NB4 (cell line): Measurements from ENCODE around the gene SIL1.

Experiments used
- DNase-seq: peaks from one replicate; pipeline ENCODE4 v3.0.0; 2010; ENCODE audit warnings: low read depth
- H3K4me3 ChIP-seq: one replicate; pipeline ENCODE4 v1.5.1; 2011; ENCODE audit warnings: mild to moderate bottlenecking, low read depth, low read length, moderate library complexity
- CTCF ChIP-seq: IDR thresholded peaks from one replicate; pipeline ENCODE4 v1.5.1; 2012; ENCODE audit warnings: low read depth, low read length
- MAX ChIP-seq: IDR thresholded peaks from 2 replicates; pipeline ENCODE4 v1.6.1; 2011; ENCODE audit warnings: low read depth, low read length
- MYC ChIP-seq: IDR thresholded peaks from 2 replicates; pipeline ENCODE4 v1.6.1; 2011; ENCODE audit warnings: low read depth, low read length
- POLR2A ChIP-seq: IDR thresholded peaks from 2 replicates; pipeline ENCODE4 v1.6.1; 2011; ENCODE audit warnings: mild to moderate bottlenecking; ENCODE audit not compliant: insufficient read length; ENCODE audit errors: extremely low read depth

Gene SIL1

GRCh38 chr5:138942861-138943260, 255.3 kb downstream of the SIL1 start:
- DNase-seq, result no peak
- H3K4me3 ChIP-seq, result no peak overlapping the region
- TF ChIP-seq MAX (no peak), MYC (no peak), CTCF (no peak), POLR2A (no peak)

- no peak overlapping the region for H3K4me3 ChIP-seq
- TF ChIP-seq CTCF (no peak), MAX (no peak), MYC (no peak), POLR2A (no peak)
- DNase-seq, result no peak
Measured at GRCh38 chr5:138942066-138942465, 256.1 kb downstream of the SIL1 start.

GRCh38 chr5:138938526-138938925, 259.6 kb downstream of the SIL1 start:
- TF ChIP-seq MYC (no peak), CTCF (no peak), POLR2A (no peak), MAX (no peak)

GRCh38 chr5:138937392-138938387, 260.5 kb downstream of the SIL1 start:
- no peak overlapping the region for H3K4me3 ChIP-seq
- DNase-seq, result no peak
- TF ChIP-seq POLR2A, result no peak
- no peak for TF ChIP-seq MAX
- no peak for TF ChIP-seq MYC
- TF ChIP-seq CTCF, result no peak

More at GRCh38 chr5:138938526-138938925, 259.6 kb downstream of the SIL1 start:
- DNase-seq, result no peak
- H3K4me3 ChIP-seq, result no peak overlapping the region

- TF ChIP-seq MYC, result no peak
- TF ChIP-seq CTCF, result no peak
- no peak for TF ChIP-seq MAX
- TF ChIP-seq POLR2A, result no peak
- no peak for DNase-seq
- H3K4me3 ChIP-seq, result no peak overlapping the region
Measured at GRCh38 chr5:138936968-138937345, 261.2 kb downstream of the SIL1 start.
